GM23338 (cell line): ENCODE data around the gene DHRS7B. TPM values are rescaled to one million over a fixed set of nuclear protein-coding genes. Genes with fewer than 3 reads are reported as not detected.

Experiments
- ATAC-seq: fragments of 200-7000 bp; cut with Tn5 transposase; 3 replicates; pipeline ENCODE4 v1.9.1; 2020
- DNase-seq: peaks from one replicate; pipeline ENCODE4 v3.0.0-alpha.2; 2015; ENCODE audit warnings: low spot score
- H2AFZ ChIP-seq: fragments of 200-600 bp; sonication (generic); 2 replicates; pipeline ENCODE4 v1.8.0; 2016; ENCODE audit warnings: antibody characterized with exemption, mild to moderate bottlenecking, moderate library complexity
- H3F3A ChIP-seq: fragments of 200-600 bp; sonication (generic); replicated peaks from 2 replicates; pipeline ENCODE4 v1.8.0; 2017; ENCODE audit warnings: antibody characterized with exemption, mixed run types, low read depth
- H3K27ac ChIP-seq: fragments of 200-600 bp; sonication (generic); 2 replicates; pipeline ENCODE4 v1.6.1; 2016; ENCODE audit warnings: low read depth
- H3K27me3 ChIP-seq: fragments of 200-600 bp; sonication (generic); 2 replicates; pipeline ENCODE4 v1.8.0; 2016; ENCODE audit warnings: mild to moderate bottlenecking, mixed run types, moderate library complexity; ENCODE audit not compliant: insufficient read depth
- H3K36me3 ChIP-seq: fragments of 200-600 bp; sonication (generic); 2 replicates; pipeline ENCODE4 v1.8.0; 2016; ENCODE audit warnings: mild to moderate bottlenecking; ENCODE audit not compliant: insufficient read depth
- H3K4me1 ChIP-seq: fragments of 200-600 bp; sonication (generic); 2 replicates; pipeline ENCODE4 v1.8.0; 2016; ENCODE audit warnings: mild to moderate bottlenecking, moderate library complexity; ENCODE audit not compliant: insufficient read depth
- H3K4me2 ChIP-seq: fragments of 200-600 bp; sonication (generic); 2 replicates; pipeline ENCODE4 v1.7.1; 2017; ENCODE audit warnings: mixed run types
- H3K4me3 ChIP-seq: fragments of 200-600 bp; sonication (generic); 2 replicates; pipeline ENCODE4 v1.6.1; 2016; ENCODE audit warnings: mixed run types
- H3K79me2 ChIP-seq: fragments of 200-600 bp; sonication (generic); replicated peaks from 2 replicates; pipeline ENCODE4 v1.8.0; 2017; ENCODE audit warnings: mild to moderate bottlenecking; ENCODE audit not compliant: insufficient read depth
- H3K9me2 ChIP-seq: fragments of 200-600 bp; sonication (generic); 2 replicates; pipeline ENCODE4 v1.8.0; 2017; ENCODE audit not compliant: insufficient read depth
- H4K20me1 ChIP-seq: fragments of 200-600 bp; sonication (generic); replicated peaks from 2 replicates; pipeline ENCODE4 v1.8.0; 2017; ENCODE audit warnings: mild to moderate bottlenecking; ENCODE audit not compliant: insufficient read depth
- H3K27ac Mint-ChIP-seq: 2 replicates; pipeline ENCODE4 v1.8.0; 2020; ENCODE audit warnings: inconsistent platforms, mild to moderate bottlenecking, moderate library complexity, mixed read lengths
- H3K27me3 Mint-ChIP-seq: 3 replicates; pipeline ENCODE4 v1.8.0; 2022; ENCODE audit warnings: low read depth, mild to moderate bottlenecking, moderate library complexity, mixed read lengths, inconsistent platforms; ENCODE audit not compliant: insufficient read depth, poor library complexity
- H3K36me3 Mint-ChIP-seq: 3 replicates; pipeline ENCODE4 v1.8.0; 2021; ENCODE audit warnings: low read depth, mild to moderate bottlenecking, inconsistent platforms, moderate library complexity, mixed read lengths
- H3K4me1 Mint-ChIP-seq: 3 replicates; pipeline ENCODE4 v1.8.0; 2020; ENCODE audit warnings: mild to moderate bottlenecking, inconsistent platforms, mixed read lengths
- H3K4me3 Mint-ChIP-seq: 3 replicates; pipeline ENCODE4 v1.8.0; 2021; ENCODE audit warnings: moderate library complexity, mild to moderate bottlenecking, inconsistent platforms, mixed read lengths
- H3K9me3 Mint-ChIP-seq: 3 replicates; pipeline ENCODE4 v1.8.0; 2020; ENCODE audit warnings: moderate library complexity, mild to moderate bottlenecking, inconsistent platforms, mixed read lengths
- CREB1 ChIP-seq: fragments of 250-450 bp; sonication (Bioruptor Pico); IDR thresholded peaks from 2 replicates; pipeline ENCODE4 v1.5.0; 2020; ENCODE audit warnings: low read depth, mild to moderate bottlenecking, moderate library complexity
- CTCF ChIP-seq, 2 experiments: fragments of 200-600 bp in 1 of 2; sonication (generic) in 1 of 2; conservative IDR thresholded peaks; 2 replicates each; pipeline versions ENCODE4 v1.5.1 to v1.6.1; 2016 to 2017; ENCODE audit warnings: antibody characterized with exemption in 2 of 2, low read depth in 2 of 2, mild to moderate bottlenecking in 2 of 2, moderate library complexity in 1 of 2
- ETS1 ChIP-seq: IDR thresholded peaks from 2 replicates; pipeline ENCODE4 v1.6.1; 2016; ENCODE audit warnings: antibody characterized with exemption
- EZH2 ChIP-seq: fragments of 200-600 bp; sonication (generic); IDR thresholded peaks from one replicate; pipeline ENCODE4 v1.8.0; 2017; ENCODE audit warnings: antibody characterized with exemption, mild to moderate bottlenecking, low read depth; ENCODE audit not compliant: unreplicated experiment
- EZH2phosphoT487 ChIP-seq: fragments of 200-600 bp; sonication (generic); IDR thresholded peaks from one replicate; pipeline ENCODE4 v1.8.1; 2018; ENCODE audit warnings: antibody characterized with exemption; ENCODE audit not compliant: unreplicated experiment
- JUNB ChIP-seq: IDR thresholded peaks from one replicate; pipeline ENCODE4 v1.6.1; 2016; ENCODE audit warnings: antibody characterized with exemption; ENCODE audit not compliant: unreplicated experiment
- NANOG ChIP-seq: IDR thresholded peaks from 2 replicates; pipeline ENCODE4 v1.6.1; 2016; ENCODE audit warnings: antibody characterized with exemption, borderline replicate concordance
- POLR2AphosphoS5 ChIP-seq: IDR thresholded peaks from 2 replicates; pipeline ENCODE4 v1.6.1; 2016; ENCODE audit warnings: antibody characterized with exemption, low read depth
- STAT1 ChIP-seq: IDR thresholded peaks from one replicate; pipeline ENCODE4 v1.6.1; 2016; ENCODE audit warnings: antibody characterized with exemption; ENCODE audit not compliant: unreplicated experiment
- ZNF114 ChIP-seq: fragments of 250-450 bp; sonication (Bioruptor Pico); IDR thresholded peaks from 2 replicates; pipeline ENCODE4 v1.5.0; 2020; ENCODE audit warnings: mild to moderate bottlenecking, moderate library complexity
- ZNF331 ChIP-seq: fragments of 250-450 bp; sonication (Bioruptor Pico); IDR thresholded peaks from 2 replicates; pipeline ENCODE4 v1.5.0; 2020; ENCODE audit warnings: low read depth, mild to moderate bottlenecking, moderate library complexity
- ZNF462 ChIP-seq: fragments of 250-450 bp; sonication (Bioruptor Pico); IDR thresholded peaks from 2 replicates; pipeline ENCODE4 v1.5.0; 2020; ENCODE audit warnings: mild to moderate bottlenecking, moderate library complexity
- polyA plus RNA-seq: library from polyadenylated mRNA; unstranded; fragments of >200 nt; fragmentation: Nextera tagmentation; extraction: Ambion mirVana; gene quantifications from 2 replicates; pipeline ENCODE4 v1.2.1, GENCODE V29; 2016
- total RNA-seq: library from RNA; depleted of rRNA; stranded (reverse); fragments of >200 nt; shearing (Covaris generic); gene quantifications from 2 replicates; pipeline ENCODE4 v1.2.3, GENCODE V29; 2014
- TF ChIP-seq, protein P1 (sequence below): IDR thresholded peaks from one replicate; pipeline ENCODE4 v1.6.1; 2018; ENCODE audit warnings: antibody characterized with exemption; ENCODE audit not compliant: unreplicated experiment

The DHRS7B gene
- total and polyA plus RNA-seq, 2 experiments from 2014 or later, result 26.6 to 27.9 TPM

DNA sequence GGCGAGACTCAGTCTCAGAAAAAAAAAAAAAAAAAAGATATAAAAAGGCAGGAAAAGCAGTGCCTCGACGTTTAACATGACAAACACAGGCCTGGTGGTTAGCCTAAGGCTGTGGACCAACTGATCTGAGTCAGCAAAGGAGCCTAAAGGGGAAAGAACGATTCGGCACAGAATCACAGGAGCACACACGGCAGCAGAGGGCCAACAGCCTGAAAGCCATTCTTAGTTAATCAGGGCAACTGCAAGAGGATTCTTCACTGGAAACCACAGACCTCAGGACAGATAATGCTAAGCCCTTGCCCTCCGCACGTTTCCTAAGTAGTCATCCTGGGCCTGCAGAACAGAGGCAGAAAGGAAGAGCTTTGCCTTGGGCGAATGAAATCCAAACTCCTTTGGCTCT lies 72.5 kb downstream of the DHRS7B start:
- Mint-ChIP-seq H3K36me3 (peaks cover 34% of the 10 kb centered on the region), H3K27me3 (peaks cover 4% of the 10 kb centered on the region), H3K9me3 (no peaks in the 10 kb centered on the region), H3K27ac (peak overlapping the region; percentile 90), H3K4me1 (peaks cover 46% of the 10 kb centered on the region), H3K4me3 (peak overlapping the region; percentile 28; the same call in 1 of the 3 replicates)
- Histone ChIP-seq H3K36me3 (peaks cover 8% of the 10 kb centered on the region), H3K4me1 (peaks cover 35% of the 10 kb centered on the region), H3F3A (peaks cover 30% of the 10 kb centered on the region), H4K20me1 (peaks cover 56% of the 10 kb centered on the region), H3K4me3 (peak overlapping the region; percentile 42), H3K27ac (peak overlapping the region; percentile 98), H3K4me2 (peak overlapping the region; percentile 70), H3K9me2 (no peaks in the 10 kb centered on the region), H3K27me3 (no peaks in the 10 kb centered on the region), H2AFZ (no peak overlapping the region), H3K79me2 (peaks cover 72% of the 10 kb centered on the region)
- TF ChIP-seq ETS1 (no peak), CREB1 (CRISPR knock-in tag) (no peak), POLR2AphosphoS5 (no peak), ZNF331 (CRISPR knock-in tag) (no peak), ZNF462 (CRISPR knock-in tag) (no peak), EZH2phosphoT487 (no peak), STAT1 (no peak), NANOG (no peak), CTCF (conservative IDR thresholded peaks at IDR 0.05; ENCODE audit: low read depth in 2 of 2) (no peak), ZNF114 (no peak), EZH2 (no peak), JUNB (no peak)
- TF ChIP-seq, protein P1, sequence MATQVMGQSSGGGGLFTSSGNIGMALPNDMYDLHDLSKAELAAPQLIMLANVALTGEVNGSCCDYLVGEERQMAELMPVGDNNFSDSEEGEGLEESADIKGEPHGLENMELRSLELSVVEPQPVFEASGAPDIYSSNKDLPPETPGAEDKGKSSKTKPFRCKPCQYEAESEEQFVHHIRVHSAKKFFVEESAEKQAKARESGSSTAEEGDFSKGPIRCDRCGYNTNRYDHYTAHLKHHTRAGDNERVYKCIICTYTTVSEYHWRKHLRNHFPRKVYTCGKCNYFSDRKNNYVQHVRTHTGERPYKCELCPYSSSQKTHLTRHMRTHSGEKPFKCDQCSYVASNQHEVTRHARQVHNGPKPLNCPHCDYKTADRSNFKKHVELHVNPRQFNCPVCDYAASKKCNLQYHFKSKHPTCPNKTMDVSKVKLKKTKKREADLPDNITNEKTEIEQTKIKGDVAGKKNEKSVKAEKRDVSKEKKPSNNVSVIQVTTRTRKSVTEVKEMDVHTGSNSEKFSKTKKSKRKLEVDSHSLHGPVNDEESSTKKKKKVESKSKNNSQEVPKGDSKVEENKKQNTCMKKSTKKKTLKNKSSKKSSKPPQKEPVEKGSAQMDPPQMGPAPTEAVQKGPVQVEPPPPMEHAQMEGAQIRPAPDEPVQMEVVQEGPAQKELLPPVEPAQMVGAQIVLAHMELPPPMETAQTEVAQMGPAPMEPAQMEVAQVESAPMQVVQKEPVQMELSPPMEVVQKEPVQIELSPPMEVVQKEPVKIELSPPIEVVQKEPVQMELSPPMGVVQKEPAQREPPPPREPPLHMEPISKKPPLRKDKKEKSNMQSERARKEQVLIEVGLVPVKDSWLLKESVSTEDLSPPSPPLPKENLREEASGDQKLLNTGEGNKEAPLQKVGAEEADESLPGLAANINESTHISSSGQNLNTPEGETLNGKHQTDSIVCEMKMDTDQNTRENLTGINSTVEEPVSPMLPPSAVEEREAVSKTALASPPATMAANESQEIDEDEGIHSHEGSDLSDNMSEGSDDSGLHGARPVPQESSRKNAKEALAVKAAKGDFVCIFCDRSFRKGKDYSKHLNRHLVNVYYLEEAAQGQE, result no peak
- ATAC-seq (peak; percentile 74), DNase-seq (peak; percentile 78)
